ENCODE measurements around the gene EYA2.

EYA2 gene

GRCh38 chr20:47079047-47079446, 184.4 kb downstream of the EYA2 start:
- DNase-seq = no peak

- no peak for DNase-seq
Observed at GRCh38 chr20:47080365-47080764, 185.7 kb downstream of the EYA2 start.

DNA sequence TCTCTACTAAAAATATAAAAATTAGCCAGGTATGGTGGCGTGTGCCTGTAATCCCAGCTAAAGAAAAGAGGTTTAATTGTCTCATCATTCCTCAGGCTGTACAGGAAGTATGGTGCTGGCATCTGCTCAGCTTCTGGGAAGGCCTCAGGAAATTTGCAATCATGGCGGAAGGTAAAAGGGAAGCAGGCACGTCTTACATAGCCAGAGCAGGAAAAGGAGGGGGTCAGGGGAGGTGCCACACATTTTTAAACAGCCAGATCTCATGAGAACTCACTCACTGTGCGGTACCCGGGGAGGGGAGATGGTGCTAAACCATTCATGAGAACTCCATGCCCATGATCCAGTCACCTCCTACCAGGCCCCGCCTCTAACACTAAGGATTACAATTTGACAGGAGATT, 191.7 kb downstream of the EYA2 start:
- DNase-seq = no peak

DNA sequence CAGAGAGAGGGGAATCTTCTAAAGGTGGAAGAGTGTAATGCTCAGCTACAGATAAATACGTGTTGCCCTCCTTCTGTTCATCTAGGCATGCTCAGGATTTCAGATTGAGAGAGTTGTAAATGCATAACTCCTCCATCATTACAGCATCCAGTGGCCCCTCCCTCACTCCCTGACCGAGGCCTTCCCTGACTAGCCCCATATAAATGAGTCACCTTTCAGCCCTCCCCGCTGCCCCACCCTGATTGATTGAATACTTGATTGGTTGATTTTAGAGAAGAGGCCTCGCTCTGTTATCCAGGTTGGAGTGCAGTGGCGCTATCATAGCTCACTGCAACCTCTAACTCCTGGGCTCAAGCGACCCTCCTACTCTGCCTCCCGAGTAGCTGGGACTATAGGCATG, 193.7 kb downstream of the EYA2 start:
- DNase-seq = no peak

GRCh38 chr20:47089151-47089550, 194.5 kb downstream of the EYA2 start:
- no peak for DNase-seq

DNA sequence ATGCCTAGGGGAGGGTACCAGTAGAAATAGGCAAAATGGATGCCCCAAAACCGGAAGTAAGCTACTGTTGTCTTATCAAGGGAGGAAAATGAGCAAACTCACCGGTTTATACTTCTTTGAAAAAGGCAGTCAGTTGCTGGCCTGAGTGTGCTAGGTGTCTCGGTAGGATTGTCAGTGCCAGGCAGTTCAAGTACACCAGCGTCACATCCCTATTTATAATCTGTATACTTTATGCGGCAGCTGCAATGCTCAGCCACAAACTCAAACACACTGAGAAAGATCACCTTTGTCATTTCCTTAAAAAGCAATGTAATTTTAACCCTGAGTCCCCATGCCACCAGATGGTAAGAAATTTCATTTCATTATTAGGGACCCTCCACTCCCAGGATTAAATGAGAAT, 196.2 kb downstream of the EYA2 start:
- no peak for DNase-seq

DNA sequence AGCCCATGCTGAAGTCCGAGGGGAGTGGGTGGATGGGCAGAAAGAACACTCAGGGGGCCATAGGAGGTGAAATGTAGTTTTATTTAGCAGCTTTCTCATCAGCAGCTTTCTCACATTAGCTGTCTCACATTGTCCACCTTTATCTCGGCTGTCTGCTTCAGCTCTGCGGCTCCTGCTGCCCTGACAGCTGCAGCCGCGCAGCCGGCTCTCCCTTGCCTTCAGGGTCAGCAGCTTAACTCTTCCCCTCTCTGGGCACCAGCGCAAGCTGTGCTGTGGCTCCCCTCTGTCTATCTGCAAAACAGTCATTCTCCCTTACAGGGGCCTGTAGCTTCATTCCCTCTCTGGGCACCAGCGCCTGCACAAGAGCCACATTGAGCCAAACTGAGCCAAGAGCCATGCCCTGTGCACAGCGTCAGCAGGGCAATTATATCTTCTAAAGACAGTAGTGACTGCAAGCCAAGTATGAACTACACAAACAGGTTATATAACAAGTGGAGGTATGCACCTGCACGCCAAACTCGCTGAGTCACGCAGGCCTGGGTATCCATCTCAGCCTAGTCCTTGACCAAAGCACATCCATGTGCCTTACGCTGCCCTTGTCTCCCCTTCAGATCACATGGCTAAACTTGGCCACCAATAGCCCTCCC, 198.8 kb downstream of the EYA2 start:
- DNase-seq = no peak

DNA sequence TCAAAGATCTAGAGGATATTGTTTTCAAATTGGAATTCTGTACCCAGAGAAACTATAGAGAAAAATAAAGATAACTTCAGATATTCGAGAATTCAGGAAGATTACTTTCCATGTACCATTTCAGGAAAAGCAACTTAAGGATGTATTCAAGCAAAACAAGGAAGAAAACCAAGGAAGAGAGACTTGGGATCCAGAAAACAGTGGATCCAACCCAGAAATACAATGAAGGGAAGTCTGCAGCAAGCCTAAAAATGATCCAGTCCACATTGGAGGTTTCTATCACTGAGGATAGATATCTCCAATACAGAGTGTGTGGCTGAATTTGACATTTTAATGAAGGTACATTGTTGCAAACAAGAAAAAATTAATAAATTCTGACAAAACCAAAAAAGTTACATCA, 201.0 kb downstream of the EYA2 start:
- no peak for DNase-seq

- no peak for DNase-seq
Observed at GRCh38 chr20:47097691-47098622, 203.3 kb downstream of the EYA2 start.

GRCh38 chr20:47099093-47099492, 204.4 kb downstream of the EYA2 start:
- no peak for DNase-seq

GRCh38 chr20:47099825-47100441, 205.3 kb downstream of the EYA2 start:
- DNase-seq = no peak

DNA sequence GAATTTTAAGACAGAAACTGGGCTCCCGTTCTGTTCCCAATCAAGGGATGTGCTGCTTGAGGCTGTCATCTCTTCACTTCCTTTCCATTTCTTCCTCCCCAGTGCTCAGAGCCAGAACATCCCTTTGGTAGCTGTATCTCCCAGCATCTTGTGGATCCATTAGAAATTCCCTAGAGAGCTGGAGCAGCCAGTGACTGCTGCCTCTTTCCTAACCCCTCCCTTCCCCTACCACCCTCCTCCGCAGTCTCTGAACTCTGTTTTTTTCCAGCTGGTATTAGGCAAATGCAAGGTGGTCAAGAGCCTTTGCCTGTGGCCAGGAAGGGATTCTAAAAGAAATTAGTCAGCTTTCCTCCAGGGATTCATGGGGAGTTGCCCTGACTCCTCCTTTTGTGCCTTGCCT, 208.0 kb downstream of the EYA2 start:
- no peak for DNase-seq

- DNase-seq = no peak
Observed at GRCh38 chr20:47106786-47107185, 212.1 kb downstream of the EYA2 start.

DNA sequence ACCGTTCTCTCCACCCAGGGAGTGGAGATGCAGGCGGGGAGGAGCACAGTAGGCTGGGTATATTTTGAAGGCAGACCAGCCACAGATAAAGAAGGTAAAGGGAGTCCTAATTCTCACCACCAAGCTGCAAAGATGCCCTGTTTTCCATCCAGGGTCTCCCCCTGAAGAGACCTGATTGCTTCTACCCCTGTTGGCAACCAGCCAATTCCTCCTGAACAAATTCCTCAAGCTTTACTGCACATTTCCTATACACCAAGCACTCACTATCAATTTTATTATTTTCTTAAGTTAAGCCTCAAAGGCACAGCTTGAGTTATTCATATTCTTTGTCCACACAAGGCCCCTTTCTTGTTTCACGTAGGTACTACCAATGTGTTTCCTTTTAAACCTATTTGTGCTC, 214.4 kb downstream of the EYA2 start:
- DNase-seq = no peak

DNA sequence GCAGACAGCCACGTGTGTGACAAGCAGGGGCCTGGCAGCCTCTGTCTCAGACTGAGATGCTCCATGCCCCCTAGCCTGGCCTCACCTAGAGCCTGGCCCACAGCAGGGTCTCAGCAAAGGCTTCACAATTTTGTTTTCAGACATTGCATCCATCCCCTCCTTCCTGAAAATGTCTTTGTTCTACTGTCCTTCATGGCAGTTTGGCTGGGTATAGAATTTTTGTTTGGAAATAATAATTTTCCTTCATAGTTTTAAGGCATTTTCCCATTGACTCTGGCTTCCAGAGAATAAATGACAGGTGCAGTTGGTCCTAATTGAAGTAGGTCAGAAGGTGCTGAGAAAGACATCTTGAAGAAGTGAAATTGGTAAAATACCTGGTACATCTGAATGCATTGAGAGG, 216.2 kb downstream of the EYA2 start:
- DNase-seq = no peak

DNA sequence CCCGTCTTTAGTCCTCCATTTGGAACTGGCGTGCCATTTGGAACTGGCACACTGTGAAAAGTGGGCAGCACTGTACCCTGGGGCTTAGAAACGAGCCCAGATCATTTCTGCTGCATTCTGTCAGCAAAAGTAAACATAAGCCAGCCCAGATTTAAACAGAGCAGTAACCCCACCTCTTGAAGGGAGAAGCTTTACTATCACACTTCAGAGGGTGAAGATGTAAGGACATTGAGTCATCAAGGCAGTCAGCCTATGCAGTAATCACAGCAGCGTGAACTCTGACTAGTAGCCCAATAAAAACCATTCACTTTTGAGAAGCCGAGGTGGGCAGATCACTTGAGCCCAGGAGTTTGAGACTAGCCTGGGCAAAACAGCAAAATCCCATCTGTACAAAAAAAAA, 216.9 kb downstream of the EYA2 start:
- DNase-seq = no peak

GRCh38 chr20:47113362-47114109, 218.9 kb downstream of the EYA2 start:
- no peak for DNase-seq

- DNase-seq = no peak
Observed at GRCh38 chr20:47115694-47116093, 221.1 kb downstream of the EYA2 start.

- no peak for DNase-seq
Observed at GRCh38 chr20:47117371-47117770, 222.7 kb downstream of the EYA2 start.

GRCh38 chr20:47117773-47118172, 223.1 kb downstream of the EYA2 start:
- no peak for DNase-seq

DNA sequence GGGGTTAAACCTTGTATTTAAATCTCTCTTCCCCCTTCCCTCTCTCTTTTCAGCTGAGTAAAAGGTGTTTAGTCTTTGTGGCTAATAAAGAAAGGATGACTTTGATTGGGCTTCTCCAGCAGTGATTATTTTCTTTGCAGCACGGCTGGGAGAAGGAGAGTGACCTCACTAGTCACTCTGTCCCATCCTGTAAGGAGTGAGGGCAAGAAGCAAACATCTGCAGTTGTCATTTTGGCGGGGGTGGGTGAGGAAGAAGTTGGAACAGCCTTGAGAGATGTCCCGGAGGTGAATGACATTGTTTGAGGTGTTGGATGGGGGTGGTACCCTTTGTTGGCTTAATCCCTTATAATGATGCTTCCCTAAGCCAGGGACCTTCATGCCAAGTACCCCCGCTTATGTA, 223.6 kb downstream of the EYA2 start:
- DNase-seq = no peak

DNA sequence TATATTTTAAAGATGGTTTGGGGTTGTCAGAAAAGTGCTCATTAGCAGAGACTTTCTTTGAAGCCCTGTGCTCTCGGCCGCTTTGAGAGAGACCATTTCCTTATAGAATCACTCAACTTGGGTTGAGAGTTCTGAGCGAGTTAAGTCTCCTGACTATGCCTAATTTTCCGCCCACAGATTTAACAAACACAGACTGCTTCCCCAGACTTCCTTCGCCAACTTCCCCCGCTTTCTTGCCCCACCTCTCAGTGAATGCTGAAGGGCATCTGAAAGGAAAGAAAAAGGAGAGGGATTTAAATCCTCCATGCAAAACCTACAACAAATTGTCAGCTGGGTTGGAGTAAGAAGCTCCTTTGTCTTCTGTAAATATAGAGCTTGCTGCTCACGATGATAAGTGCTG, 224.0 kb downstream of the EYA2 start:
- DNase-seq = no peak

- DNase-seq = no peak
Observed at GRCh38 chr20:47120346-47120936, 225.8 kb downstream of the EYA2 start.

Measured in NCI-H1930 (cell line).